KOPT-K1 (cell line): Measurements from ENCODE around the gene TBC1D8.

Experiments used
- H3K27ac ChIP-seq: fragments of 200-600 bp; sonication (generic); 2 replicates; pipeline ENCODE4 v1.5.1; 2016; ENCODE audit warnings: antibody characterized with exemption, mild to moderate bottlenecking, low read depth, low read length; ENCODE audit not compliant: poor library complexity, severe bottlenecking
- H3K36me3 ChIP-seq: fragments of 200-600 bp; sonication (generic); 2 replicates; pipeline ENCODE4 v1.5.1; 2017; ENCODE audit warnings: antibody characterized with exemption, mild to moderate bottlenecking, low read length, moderate library complexity; ENCODE audit not compliant: insufficient read depth
- H3K9me3 ChIP-seq: fragments of 200-600 bp; sonication (generic); 2 replicates; pipeline ENCODE4 v1.5.1; 2017; ENCODE audit warnings: antibody characterized with exemption, low read length, mild to moderate bottlenecking; ENCODE audit not compliant: insufficient read depth, poor library complexity, severe bottlenecking

The TBC1D8 gene

DNA sequence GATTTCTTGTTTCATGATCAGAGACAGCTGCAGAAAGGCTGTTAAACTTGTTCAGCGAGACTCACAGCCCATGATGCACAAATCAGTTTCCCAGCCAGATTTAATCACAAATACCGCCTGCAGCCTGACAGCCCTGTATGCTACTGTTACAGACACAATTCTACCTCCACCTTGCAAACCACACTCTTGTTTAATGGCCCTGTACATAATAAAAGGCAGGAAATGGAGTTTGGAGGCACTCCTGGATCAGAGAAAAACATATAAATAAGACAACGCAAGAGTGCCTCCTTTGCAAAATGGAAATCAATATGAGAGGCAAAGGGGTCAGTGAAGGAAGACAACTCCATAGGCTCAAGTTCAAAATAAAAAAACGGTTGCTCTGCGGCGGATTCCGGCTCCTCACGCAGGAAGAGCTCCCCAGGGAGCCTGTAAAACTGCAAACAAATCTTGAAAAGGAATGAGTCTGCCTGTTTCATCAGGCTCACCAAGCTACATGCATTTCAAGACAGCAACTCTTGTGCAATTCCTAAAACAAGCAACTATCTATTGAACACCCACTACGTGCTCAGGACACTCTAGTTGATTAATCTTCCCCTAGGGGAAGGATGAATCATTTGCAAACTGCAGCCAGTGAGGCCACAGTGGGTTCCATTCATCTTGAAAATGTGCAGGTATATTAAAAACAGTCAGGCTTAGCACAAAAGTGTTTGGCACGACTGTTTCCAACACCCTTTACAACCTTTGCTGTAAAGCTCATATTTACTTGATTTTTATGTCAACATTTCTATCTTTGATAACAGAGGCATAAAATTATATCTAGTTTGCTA, 37.5 kb downstream of the TBC1D8 start:
- H3K36me3 ChIP-seq: no peaks in the 10 kb centered on the region
- no peaks in the 10 kb centered on the region for H3K9me3 ChIP-seq
- H3K27ac ChIP-seq: peak overlapping the region; percentile 74

DNA sequence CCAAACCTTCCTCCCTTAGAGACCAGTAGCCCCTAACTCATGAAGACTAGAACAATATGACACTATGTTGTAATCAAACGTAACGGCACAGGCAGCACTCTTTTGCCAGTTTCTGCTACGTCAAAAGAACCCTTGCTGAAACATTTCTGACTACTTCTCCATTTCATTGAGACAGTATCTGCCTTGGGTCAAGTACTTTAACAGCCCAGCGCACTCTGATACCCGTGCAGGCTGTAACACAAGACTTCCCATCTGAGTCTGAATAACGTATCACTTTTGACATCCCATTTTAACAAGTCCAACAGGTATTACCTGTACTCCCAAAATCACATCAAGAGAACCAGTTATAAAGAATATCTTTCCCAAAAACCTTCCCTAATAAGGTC, 38.4 kb downstream of the TBC1D8 start:
- Histone ChIP-seq H3K27ac (peak overlapping the region; percentile 74), H3K36me3 (no peaks in the 10 kb centered on the region), H3K9me3 (no peaks in the 10 kb centered on the region)

DNA sequence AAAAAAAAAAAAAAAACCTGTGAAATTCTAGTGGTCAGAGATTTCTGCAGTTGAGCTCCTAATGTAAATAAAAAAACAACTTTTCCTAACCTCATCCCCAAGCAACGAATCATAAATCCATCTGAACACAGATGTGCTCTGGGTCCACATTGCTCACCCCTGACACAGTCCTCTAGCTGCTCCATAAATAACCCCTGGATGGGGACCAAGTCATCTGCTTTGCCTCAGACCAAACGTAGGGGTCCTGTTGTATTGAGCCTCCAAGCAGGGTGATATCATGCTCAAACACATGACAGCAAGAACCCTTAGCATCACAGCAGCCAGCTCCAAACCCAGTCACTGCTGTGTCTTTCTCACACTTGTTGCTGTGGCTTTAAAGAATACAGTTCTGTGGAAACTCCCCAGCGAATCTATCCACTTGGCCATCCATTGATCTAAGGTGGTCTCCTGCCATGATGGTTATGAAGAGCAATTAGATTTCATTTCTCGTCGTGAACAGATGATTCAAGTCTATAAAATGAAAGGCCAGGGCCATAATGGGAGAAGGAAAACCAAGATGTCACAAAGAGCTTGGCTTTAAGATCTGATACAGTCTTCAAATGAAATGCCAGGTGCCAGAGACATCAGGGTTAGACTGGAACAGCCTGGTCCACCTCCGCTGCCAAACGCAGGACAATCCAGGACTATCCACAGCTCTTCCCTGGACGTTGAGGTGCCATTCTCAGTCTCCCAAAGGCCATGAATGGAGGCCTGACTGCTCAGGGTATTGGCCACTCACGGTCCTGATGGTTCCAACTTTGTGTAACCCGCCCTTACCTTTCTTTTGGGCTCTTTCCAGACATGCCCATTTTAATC, 39.0 kb downstream of the TBC1D8 start:
- no peaks in the 10 kb centered on the region for H3K36me3 ChIP-seq
- peak overlapping the region; percentile 74 for H3K27ac ChIP-seq
- H3K9me3 ChIP-seq: no peaks in the 10 kb centered on the region

DNA sequence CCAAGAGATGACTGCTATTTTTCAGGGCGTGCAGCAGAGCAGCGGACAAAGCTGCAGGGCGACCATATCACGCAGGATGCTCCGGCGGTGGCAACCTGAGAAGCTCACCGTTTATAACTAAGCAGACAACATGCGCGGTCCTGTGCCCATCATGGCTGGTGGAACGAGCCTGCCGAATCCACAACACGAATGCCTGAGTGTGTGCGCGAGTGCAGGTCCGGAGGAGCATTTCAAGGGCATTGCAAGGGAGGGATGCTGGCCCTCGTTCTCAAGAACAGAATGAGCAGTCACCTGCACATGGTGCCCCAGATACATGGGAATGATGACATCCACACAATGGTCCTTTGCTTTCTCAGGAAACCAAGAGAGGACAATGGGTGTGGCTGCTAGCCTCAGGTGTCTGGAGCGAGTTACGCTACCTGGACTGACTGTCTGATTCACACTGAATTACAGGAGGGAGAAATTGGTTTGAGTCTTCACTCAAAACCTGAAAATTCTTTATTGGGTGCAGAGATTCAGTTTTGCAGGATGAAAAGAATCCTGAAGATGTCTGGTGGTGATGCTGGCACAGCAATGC, 39.8 kb downstream of the TBC1D8 start:
- Histone ChIP-seq H3K27ac (peak overlapping the region; percentile 74), H3K36me3 (no peaks in the 10 kb centered on the region), H3K9me3 (no peaks in the 10 kb centered on the region)

DNA sequence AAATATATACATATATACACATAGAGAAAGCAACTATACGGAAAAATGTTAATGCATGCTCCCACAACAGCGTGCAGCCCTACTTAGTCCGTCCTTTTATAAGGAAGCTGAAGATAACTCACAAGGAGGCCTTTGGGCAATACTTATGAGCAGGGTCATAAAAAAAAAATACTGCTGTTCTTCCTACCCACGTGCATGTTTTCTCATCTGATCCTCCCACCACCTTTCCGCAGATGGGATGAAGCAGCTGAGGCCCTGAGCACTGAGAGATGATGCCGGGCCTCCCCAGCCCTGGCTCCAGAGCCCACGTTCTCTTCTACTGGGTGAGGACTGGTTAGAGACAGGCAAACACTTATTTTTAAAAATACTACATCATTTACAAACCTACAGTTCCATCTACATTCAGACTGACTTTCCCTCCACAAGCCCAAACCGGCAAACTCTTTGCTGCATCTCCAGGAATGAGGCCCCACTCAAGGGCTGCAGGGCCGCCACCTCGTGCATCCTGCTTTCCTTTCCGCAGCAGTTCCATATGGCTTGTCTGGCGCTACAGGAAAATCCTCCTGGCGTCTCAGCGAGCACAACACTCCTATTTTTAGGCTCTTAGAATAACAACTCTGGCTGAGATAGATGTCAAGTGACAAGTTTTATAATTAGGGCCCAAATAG, 41.6 kb downstream of the TBC1D8 start:
- Histone ChIP-seq H3K9me3 (no peaks in the 10 kb centered on the region), H3K27ac (peak overlapping the region; percentile 74), H3K36me3 (no peaks in the 10 kb centered on the region)

DNA sequence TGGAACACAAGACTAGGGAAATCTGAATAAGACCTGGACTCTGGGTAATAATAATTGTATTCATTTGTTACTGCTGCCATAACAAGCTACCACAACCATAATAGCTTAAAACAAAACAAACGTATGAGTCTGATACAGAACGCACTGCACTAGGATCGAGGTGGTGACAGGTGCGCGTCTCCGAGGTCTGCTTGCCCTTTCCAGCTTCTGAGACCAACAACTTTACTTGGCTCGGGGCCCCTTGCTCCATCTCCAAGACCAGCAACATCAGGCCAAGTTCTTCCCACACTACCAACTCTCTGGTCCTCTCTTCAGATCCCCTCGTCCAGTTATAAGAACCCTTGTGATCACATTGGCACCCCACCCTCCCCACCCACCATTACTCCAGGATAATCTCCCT, 42.8 kb downstream of the TBC1D8 start:
- peak overlapping the region; percentile 74 for H3K27ac ChIP-seq
- H3K9me3 ChIP-seq: peaks cover 6% of the 10 kb centered on the region

DNA sequence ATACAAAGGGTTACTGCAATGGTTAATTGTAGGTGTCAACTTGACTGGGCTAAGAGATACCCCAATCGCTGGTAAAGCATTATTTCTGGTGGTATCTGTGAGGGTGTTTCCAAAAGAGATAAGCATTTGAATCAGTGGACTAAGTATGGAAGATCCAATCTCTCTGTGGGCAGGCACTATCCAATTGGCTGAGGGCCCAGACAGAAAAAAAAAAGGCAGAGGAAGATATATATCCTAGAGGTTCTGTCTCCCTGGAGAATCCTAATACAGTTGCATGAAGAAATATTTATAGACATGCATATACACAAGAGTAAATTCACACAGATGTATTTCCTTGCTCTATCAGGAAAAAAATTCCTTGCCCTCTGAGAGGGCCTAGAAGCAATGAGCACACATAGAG, 43.9 kb downstream of the TBC1D8 start:
- Histone ChIP-seq H3K36me3 (no peaks in the 10 kb centered on the region), H3K9me3 (peaks cover 15% of the 10 kb centered on the region), H3K27ac (no peak overlapping the region)

More for the DNA sequence above, 42.8 kb downstream of the TBC1D8 start:
- no peaks in the 10 kb centered on the region for H3K36me3 ChIP-seq

DNA sequence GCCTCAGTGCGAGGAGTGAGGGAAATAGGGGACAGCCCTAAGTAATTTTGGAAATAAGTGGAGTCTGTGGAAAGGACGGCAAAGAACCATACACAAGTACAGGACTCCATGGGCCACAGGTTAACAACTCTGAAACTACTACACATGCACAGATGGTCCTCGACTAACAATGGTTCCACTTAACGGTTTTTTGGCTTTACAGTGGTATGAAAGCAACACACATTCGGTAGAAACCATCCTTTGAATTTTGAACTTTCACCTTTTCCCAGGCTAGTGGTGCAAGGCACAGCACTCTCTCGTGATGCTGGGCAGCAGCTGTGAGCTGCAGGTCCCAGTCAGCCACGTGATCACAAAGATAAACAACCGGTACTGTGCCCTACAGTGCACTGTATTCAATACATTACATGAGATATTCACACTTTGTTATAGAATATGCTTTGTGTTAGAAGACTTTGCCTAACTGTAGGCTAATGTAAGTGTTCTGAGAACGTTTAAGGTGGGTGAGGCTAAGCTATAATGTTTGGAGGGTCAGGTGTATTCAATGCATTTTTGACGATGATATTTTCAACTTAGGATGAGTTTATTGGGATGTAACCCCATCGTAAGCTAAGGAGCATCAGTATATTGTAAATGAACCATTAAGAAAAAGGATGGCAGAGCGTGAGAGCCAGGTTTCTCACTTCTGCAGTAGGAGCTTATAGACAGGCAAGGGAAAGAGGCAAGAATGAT, 44.6 kb downstream of the TBC1D8 start:
- peak overlapping the region; percentile 52 for H3K27ac ChIP-seq
- no peaks in the 10 kb centered on the region for H3K36me3 ChIP-seq
- peaks cover 21% of the 10 kb centered on the region for H3K9me3 ChIP-seq

DNA sequence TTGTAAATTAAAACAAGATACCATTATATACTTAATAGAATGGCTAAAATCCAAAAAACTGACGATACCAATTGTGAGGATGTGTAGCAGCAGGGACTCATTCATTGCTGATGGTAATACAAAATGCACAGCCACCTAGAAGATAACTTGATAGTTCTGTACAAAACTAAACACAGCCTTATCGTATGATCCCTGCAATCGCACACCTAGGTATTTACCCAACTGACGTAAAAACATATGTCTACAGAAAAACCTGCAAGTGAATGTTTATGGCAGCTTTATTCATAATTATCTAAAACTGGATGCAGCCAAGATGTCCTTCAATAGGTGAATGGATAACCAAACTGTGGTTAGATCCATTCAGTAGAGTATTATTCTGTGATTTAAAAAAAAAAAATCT, 45.5 kb downstream of the TBC1D8 start:
- peak overlapping the region; percentile 52 for H3K27ac ChIP-seq
- H3K36me3 ChIP-seq: no peaks in the 10 kb centered on the region
- peaks cover 30% of the 10 kb centered on the region for H3K9me3 ChIP-seq

DNA sequence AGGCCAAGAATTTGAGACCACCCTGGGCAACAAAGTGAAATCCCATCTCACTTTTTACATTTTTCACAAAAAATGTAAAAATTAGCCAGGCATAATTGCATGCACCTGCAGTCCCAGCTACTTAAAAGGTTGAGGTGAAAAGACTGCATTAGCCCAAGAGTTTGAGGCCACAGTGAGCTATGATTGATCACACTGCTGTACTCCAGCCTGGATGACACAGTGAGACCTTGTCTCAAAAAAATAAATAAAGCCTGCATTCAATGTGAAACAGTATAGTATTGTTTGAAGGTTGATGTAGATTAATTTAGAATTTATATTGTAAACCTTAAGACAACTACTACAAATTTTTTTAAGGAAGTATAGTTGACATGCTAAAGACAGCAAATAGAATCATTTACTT, 53.5 kb downstream of the TBC1D8 start:
- H3K9me3 ChIP-seq: peaks cover 23% of the 10 kb centered on the region
- H3K27ac ChIP-seq: no peak overlapping the region
- no peaks in the 10 kb centered on the region for H3K36me3 ChIP-seq

DNA sequence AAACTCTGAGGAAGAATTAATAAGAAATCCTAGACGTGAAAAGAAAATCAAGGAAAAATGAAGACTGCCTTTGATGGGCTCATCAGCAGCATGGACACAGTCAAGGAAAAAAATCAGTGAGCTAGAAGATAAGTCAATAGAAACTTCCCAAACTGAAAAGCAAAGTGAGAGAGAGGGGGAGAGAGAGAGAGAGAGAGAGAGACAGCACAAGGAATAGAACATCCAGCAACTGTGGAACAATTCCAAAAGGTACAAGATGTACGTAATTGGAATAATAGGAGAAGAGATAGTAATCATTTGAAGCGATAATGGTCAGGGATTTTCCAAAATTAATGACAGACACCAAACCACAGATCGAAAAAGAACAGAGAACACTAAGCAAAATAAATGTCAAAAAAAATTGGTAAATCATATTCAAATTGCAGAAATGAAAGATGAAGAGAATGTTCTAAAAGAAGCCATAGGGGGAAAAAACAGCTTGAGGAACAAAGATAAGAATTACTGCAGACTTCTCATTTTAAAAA, 54.5 kb downstream of the TBC1D8 start:
- H3K27ac ChIP-seq: no peak overlapping the region
- no peaks in the 10 kb centered on the region for H3K36me3 ChIP-seq
- peaks cover 15% of the 10 kb centered on the region for H3K9me3 ChIP-seq

DNA sequence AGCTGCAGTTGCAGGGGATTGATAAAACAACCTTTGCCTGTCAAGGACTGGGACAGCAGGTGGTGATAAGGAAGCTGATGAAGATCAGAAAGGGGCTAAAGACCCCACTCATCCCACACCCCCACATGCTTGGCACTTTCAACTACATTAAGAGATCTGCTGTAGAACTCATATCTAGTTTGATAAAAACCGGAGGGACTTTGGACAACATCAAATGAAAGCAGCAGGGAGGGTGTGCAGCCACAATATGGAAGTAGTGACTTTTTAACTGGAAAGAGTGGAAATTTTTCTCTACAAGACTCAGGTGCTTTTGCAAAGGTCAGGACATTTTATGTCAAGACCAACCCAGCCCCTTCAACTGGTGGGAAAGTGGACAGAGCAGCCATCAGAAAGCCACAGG, 56.8 kb downstream of the TBC1D8 start:
- Histone ChIP-seq H3K27ac (no peak overlapping the region), H3K36me3 (no peaks in the 10 kb centered on the region), H3K9me3 (peaks cover 4% of the 10 kb centered on the region)

DNA sequence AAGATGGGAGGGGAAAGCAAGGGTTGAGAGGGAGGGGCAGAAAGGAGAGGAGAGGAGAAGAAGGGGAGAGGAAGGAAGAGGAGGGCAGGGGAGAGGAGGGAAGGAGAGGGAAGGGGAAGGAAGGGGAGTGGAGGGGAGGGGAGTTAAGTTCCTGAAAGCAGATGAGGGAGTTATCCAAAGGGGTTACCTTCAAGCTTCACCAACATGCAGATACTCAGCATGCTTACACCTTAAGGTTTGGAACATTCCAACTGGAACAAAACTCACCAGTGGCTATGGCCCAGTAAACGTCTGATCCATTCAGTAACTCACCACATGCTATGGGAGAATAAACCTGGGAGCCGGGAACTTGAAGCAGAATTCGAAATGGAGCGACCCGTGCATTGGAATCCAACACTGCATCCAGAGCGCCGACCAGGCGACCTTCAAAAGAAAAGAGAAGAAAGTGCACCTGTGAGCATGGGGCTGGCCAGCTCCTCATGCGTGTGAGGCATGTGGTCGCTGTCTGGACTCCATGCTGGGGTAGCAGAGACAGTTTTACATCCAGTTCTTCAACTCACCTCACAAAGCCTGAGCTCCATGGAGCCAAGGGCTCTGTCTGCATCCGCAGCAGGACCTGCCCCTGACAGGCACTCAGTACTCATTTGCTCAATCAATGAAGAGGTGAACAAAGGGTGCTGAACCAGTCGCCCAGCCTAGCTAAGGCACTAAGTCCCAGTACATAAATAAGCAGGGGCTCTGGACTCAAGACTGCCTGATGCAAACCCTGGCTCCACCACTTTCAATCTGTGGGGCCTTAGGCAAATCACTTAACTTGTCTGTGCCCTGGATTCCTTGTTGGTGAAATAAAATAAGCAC, 61.0 kb downstream of the TBC1D8 start:
- no peak overlapping the region for H3K27ac ChIP-seq
- H3K9me3 ChIP-seq: no peaks in the 10 kb centered on the region
- H3K36me3 ChIP-seq: no peaks in the 10 kb centered on the region
